Superior temporal gyrus (tissue), 1 donor: ENCODE measurements around the gene CARD11.

Experiments
- DNase-seq: peaks from one replicate; pipeline ENCODE4 v3.0.0-alpha.2; 2016; ENCODE audit errors: extremely low spot score

Gene CARD11

GRCh38 chr7:2941216-2941859 is 102.3 kb downstream of the CARD11 start:
- DNase-seq: no peak

DNA sequence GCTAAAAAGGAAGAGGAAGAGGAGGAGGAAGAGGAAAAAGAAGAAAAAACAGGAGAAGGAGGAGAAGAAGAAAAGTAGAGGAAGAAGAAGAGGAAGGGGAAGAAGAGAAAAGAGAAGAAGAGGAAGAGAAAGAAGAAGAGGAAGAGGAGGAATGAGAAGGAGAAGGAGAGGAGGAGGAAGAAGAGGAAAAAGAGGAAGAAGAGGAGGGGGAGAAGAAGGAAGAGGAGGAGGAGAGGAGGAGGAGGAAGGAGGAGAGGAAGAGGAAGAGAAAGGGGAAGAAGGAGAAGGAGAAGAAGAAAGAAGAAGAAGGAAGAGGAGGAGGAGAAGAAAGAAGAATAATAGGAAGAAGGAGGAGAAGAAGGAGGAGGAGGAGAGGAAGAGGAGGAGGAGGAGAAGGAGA is 103.2 kb downstream of the CARD11 start:
- no peak for DNase-seq

- no peak for DNase-seq
Measured at GRCh38 chr7:2939193-2939885, 104.3 kb downstream of the CARD11 start.

DNA sequence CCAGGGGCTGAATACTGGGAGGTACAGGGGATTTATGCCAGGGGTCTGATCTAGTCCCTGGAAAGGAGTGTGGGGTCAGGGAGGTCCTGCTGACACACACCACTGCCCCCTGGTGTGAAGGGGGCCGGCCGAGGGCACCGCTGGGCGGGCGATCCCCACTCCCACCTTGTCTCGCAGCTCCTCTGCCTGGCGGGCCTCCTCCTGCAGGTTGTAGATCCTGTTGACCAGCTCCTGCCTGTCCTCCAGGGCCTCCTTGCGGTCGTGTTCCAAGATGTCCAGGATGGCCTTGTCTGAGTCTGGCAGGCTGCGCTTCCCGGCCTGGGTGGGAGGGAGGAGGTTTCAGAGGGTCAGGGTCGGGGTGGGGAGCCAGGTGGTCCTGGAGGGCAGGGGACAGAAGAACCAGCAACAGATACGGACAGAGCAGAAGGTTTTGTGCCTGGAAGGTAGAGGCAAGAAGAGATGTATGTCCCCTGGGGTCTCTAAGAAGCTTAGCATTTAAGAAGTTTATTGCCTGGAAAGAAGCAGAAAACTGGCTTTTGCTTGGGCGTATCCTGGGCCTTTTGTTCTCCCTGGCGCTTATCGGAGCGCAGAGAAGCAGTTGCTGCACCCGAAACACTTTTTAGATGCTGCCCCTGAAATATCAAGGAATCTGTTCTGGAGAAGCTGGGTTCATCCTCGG is 105.0 kb downstream of the CARD11 start:
- no peak for DNase-seq

GRCh38 chr7:2937701-2938513 is 105.8 kb downstream of the CARD11 start:
- DNase-seq: no peak

GRCh38 chr7:2936891-2937580 is 106.6 kb downstream of the CARD11 start:
- DNase-seq: no peak

DNA sequence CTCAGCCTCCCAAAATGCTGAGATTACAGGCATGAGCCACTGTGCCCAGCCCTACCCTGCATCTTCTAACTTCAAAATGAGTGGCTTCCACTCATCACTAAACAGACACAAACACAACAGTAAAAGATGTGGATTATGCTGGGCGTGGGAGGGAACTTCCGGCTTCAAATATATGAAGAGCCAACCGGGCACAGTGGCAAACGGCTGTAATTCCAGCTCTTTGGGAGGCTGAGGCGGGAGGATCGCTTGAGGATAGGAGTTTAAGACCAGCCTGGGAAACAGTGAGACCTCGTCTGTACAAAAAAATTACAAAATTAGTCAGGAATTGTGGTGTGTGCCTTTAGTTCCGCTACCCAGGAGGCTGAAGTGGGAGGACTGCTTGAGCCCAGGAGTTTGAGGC is 107.4 kb downstream of the CARD11 start:
- DNase-seq: no peak

DNA sequence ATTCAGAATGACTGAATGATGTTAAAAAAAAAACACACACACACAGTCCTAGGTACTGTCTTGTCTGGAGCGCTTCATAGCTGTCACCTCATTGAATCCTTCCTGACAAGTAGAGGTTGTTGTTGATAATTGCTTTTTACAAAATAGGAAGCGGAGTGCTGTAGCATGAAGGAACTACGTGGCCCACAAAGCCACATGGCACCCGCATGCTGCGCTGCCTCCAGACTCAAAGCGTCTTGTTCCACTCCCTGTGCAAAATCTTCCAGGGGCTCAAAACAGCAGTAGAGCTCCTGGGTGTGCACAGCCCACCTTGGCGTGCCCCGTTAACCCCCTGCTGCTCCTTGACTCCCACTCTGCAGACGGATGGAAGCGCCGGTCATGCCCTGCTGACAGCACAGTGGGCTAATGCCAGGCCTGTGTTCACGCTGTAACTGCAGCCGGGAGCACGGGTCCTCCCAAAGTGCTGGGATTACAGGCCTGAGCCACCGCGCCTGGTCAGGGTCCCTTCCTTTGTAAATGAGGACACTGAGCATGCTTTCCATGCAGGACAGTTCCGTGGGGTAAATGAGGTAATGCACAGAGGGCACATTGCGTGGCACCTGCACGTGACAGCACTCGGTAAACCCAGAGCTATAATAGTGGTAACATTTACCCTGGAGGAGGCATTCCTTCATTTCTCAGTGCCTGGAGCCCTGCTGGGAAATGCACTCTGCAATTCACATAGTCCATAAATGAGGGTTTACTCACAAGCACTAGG is 108.5 kb downstream of the CARD11 start:
- no peak for DNase-seq

- no peak for DNase-seq
Measured at GRCh38 chr7:2934211-2934731, 109.4 kb downstream of the CARD11 start.

DNA sequence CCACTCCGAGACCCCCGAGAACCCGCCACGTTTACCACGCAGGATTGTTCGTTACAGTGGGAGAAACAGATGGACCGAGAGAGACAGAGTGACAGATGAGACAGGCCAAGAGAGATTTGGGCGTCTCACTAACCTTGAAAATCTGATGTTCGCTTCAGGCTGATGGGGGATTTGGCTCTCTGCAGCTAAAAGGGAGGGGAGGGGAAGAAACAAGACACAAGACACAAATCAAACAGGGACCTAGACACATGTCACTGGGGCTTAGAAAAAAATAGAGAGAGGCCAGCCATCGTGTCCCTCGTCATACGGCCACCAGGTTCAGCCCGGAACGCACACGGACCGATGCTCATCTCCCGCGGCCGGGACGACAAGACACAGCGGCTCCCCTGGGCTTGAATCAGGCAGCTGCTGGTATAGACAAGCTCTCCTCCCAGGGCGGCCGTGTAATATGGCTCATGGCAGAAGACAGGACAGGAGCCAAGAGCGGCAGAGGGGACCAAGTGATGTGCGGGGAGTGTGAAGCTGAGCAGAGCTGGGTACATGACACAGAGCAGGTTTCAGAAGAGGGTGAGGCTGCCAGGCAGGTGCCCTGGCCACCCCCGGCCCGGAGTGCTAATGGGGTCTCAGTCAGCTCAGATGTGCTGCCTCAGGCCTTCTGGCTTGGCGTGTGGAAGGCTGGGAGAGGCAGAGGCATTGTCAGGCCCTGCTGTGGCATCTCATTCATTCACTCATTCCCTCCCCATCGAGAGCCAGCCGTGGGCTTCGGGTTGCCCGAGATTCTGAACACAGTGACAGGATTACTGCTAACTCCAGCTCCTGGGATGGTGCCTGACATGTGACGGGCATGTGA is 111.0 kb downstream of the CARD11 start:
- no peak for DNase-seq

DNA sequence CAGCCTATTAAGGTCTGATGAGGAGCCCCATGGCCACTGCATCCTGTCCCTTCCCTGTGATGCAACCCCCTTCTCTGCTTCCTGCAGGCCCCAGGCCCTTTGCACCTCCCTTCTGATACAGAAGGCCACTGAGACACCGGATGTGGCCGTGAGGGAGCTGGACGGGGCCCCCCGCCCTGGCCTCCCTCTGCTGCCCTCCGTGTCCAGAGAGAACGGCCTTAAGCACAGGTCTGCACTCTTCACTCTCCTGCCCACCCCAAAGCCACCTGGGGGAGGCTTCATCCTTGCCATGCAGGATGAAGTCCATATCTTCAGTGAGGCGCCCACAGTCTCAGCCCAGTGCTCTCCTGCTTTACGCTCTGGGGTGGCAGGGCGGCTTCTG is 112.6 kb downstream of the CARD11 start:
- DNase-seq: no peak

- no peak for DNase-seq
Measured at GRCh38 chr7:2930310-2931033, 113.2 kb downstream of the CARD11 start.

GRCh38 chr7:2929321-2930201 is 114.1 kb downstream of the CARD11 start:
- DNase-seq: no peak

DNA sequence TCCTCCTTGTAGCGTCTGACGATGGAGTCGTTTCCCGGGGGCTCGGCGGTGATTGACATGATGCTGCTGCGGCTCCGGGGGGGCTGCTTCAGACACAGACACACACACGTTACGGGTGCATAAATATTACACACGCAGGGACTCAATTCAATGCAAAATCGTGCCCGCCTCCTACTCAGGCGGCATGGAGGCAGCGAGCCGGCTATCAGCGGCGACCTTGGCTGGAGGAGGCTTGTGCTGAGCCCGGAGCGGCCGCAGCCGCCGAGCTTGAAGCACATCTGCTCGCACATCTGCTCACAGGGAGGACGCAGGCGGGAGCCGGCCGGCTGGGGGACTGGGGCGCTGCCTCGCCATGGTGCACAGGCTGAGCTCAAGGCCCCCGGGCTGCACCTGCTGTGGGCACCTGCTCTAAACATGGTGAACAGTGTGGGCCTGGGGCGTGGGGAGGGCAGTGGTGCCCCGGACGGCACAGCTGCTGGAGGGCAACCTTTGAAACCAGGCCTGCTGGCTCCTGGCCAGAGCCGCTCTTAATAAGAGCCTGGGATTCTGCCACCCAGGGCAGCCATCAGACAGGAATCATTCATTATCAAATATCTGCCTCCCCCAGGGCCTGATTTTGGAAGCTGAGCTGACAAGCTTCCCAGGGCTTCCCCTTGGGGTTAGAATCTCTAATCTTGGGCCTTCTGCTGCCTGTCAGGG is 114.9 kb downstream of the CARD11 start:
- DNase-seq: no peak

GRCh38 chr7:2928256-2928612 is 115.4 kb downstream of the CARD11 start:
- DNase-seq: no peak

DNA sequence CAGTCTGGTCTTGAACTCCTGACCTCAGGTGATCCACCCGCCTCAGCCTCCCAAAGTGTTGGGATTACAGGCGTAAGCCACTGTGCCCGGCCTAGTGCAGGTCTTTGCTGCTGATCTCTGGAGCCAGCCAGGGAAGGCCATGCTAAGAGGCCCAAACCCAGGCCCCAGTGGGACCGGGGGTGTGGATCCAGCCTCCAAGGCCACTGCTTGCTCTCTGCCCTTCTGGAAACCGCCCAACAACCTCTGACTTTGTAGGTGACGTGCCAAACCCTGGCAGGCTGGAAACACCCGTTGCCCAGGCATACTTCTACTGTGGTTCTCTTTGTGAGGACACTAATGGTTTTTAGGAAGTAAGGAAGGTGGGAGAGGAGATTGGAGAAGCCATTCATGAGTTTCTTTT is 116.1 kb downstream of the CARD11 start:
- no peak for DNase-seq

DNA sequence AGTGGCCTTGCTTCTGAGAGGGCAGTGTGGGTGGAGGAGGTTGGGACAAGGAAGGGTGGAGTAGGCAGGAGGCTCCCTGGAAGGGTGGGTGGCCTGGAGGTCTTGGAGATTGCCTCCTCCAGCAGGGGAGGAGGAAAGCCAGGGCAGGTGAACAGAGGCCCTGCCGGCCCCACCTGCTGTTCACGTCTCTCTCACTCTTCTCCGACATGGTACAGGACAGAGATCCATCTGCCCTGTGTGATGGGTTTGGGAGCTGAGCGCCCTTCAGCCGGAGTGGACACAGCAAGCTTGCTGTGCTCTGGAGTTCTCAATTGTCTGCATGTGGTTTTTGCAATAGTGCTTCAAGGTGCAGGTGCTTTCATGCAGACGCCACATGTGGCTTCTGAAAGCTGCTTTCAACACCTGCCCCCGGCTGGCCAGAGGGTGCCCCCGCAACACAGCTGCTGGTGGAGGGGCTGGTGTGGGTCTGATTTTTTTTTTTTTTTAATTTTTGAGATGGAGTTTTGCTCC is 116.7 kb downstream of the CARD11 start:
- DNase-seq: no peak
